Measurements from ENCODE around the gene TXNRD1.

TXNRD1 gene

GRCh38 chr12:104220931-104221330 lies 5.4 kb downstream of the TXNRD1 start:
- no peak for TF ChIP-seq CTCF (conservative IDR thresholded peaks at IDR 0.05; ENCODE audit: control insufficient read depth, insufficient read depth, low read depth, low read length)
- no peak overlapping the region for H3K4me3 ChIP-seq (ENCODE audit: control insufficient read depth, low read depth, low read length)
- DNase-seq (ENCODE audit: low read depth), result no peak

DNA sequence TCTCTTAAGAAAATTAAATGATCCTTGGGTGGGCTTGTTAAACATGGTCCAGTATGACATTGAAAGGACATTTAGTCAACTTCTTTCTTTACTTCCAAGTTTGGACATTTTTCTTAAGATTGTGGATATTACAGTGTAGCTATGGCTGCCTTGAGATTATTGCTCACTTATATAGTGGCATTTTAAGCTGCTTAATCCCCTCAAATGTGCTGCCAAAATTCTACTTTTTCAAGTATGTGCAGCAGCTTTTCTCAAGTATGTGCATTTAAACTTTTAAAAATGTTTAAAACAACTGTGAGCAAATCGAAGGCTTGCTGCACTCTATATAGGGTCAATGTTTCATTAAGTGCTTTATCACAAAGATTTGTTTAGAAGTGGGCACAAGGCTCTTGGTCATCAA lies 7.4 kb downstream of the TXNRD1 start:
- DNase-seq (ENCODE audit: low read depth), result no peak
- TF ChIP-seq CTCF (conservative IDR thresholded peaks at IDR 0.05; ENCODE audit: control insufficient read depth, insufficient read depth, low read depth, low read length), result no peak
- H3K4me3 ChIP-seq (ENCODE audit: control insufficient read depth, low read depth, low read length), result no peak overlapping the region

DNA sequence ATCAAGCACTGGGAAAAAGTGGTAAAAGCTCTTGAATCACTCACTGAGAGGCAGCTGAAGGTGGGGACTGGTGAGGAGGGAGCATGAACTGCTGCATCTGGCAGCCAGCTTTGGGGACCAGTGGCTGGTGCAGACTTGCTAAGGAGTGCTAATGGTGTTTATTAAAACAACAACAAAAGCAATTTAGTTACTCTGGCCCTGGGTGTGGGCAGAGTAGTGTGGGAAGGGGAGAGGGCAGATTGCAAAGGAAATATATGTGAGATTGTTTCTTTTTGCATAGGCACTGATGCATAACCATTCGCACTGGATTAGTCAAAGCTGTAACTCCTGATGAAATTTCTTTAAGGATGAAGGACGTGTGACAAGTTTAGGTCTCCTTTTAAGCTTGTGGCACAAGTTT lies 8.1 kb downstream of the TXNRD1 start:
- TF ChIP-seq CTCF (conservative IDR thresholded peaks at IDR 0.05; ENCODE audit: control insufficient read depth, insufficient read depth, low read depth, low read length), result no peak
- DNase-seq (ENCODE audit: low read depth), result no peak
- no peak overlapping the region for H3K4me3 ChIP-seq (ENCODE audit: control insufficient read depth, low read depth, low read length)

GRCh38 chr12:104226672-104227071 lies 11.1 kb downstream of the TXNRD1 start:
- DNase-seq (ENCODE audit: low read depth), result no peak
- no peak overlapping the region for H3K4me3 ChIP-seq (ENCODE audit: control insufficient read depth, low read depth, low read length)
- no peak for TF ChIP-seq CTCF (conservative IDR thresholded peaks at IDR 0.05; ENCODE audit: control insufficient read depth, insufficient read depth, low read depth, low read length)

GRCh38 chr12:104230304-104231095 lies 14.9 kb downstream of the TXNRD1 start:
- no peak for DNase-seq (ENCODE audit: low read depth)
- no peak overlapping the region for H3K4me3 ChIP-seq (ENCODE audit: control insufficient read depth, low read depth, low read length)
- no peak for TF ChIP-seq CTCF (conservative IDR thresholded peaks at IDR 0.05; ENCODE audit: control insufficient read depth, insufficient read depth, low read depth, low read length)

GRCh38 chr12:104232609-104233280 lies 17.2 kb downstream of the TXNRD1 start:
- no peak for TF ChIP-seq CTCF (conservative IDR thresholded peaks at IDR 0.05; ENCODE audit: control insufficient read depth, insufficient read depth, low read depth, low read length)
- no peak overlapping the region for H3K4me3 ChIP-seq (ENCODE audit: control insufficient read depth, low read depth, low read length)
- DNase-seq (ENCODE audit: low read depth), result no peak
